Stomach (tissue), 9 donors: ENCODE results near the gene REXO1. TPM values are rescaled to one million over a fixed set of nuclear protein-coding genes. Genes with fewer than 3 reads are reported as not detected.

Experiments
- DNase-seq, 2 donors: peaks; one replicate each; pipeline versions ENCODE4 v3.0.0 to v3.0.0-alpha.2; 2013 to 2019
- H3K27ac ChIP-seq, 5 donors: fragments of 200-600 bp in 4 of 5; sonication (generic) in 4 of 5; one replicate each; pipeline ENCODE4 v1.5.1; 2013 to 2019; ENCODE audit warnings: mild to moderate bottlenecking in 1 of 5, moderate library complexity in 1 of 5
- H3K27me3 ChIP-seq, 3 donors: fragments of 200-600 bp; sonication (generic); one replicate each; pipeline ENCODE4 v1.5.1; 2017 to 2019; ENCODE audit warnings: mixed run types in 1 of 3
- H3K36me3 ChIP-seq, 4 donors: fragments of 200-600 bp; sonication (generic); 1 replicate in 3 of 4; 2 replicates in 1 of 4; pipeline ENCODE4 v1.5.1; 2016 to 2019
- H3K4me1 ChIP-seq, 4 donors: fragments of 200-600 bp; sonication (generic); one replicate each; pipeline ENCODE4 v1.5.1; 2016 to 2019
- H3K4me3 ChIP-seq, 4 donors: fragments of 200-600 bp; sonication (generic) in 3 of 4; one replicate each; pipeline ENCODE4 v1.5.1; 2016 to 2019; ENCODE audit warnings: mild to moderate bottlenecking in 1 of 4
- H3K9me3 ChIP-seq, 4 donors: fragments of 200-600 bp; sonication (generic); one replicate each; pipeline ENCODE4 v1.5.1; 2016 to 2019
- CTCF ChIP-seq, 7 experiments: fragments of 450-650 bp in 4 of 7; fragments of 200-600 bp in 3 of 7; sonication (generic) in 3 of 7; IDR thresholded peaks; one replicate each; pipeline ENCODE4 v1.5.1; 2016 to 2019; ENCODE audit warnings: antibody characterized with exemption in 7 of 7, control low read depth in 2 of 7, mild to moderate bottlenecking in 1 of 7
- EP300 ChIP-seq: sonication (generic); formaldehyde crosslinking; IDR thresholded peaks from one replicate; pipeline ENCODE4 v1.6.1; 2017; ENCODE audit warnings: antibody characterized with exemption
- POLR2A ChIP-seq, 4 donors: fragments of 450-650 bp; IDR thresholded peaks; one replicate each; pipeline ENCODE4 v1.6.1; 2016; ENCODE audit warnings: antibody characterized with exemption in 4 of 4, control low read depth in 2 of 4, mild to moderate bottlenecking in 1 of 4, moderate library complexity in 1 of 4
- POLR2AphosphoS5 ChIP-seq, 3 donors: sonication (generic); formaldehyde crosslinking; IDR thresholded peaks; one replicate each; pipeline ENCODE4 v1.6.1; 2016; ENCODE audit warnings: antibody characterized with exemption in 3 of 3
- WGBS, 5 donors: extraction: QIAGEN DNeasy Blood & Tissue Kit in 3 of 5; methylation state at CpG; one replicate each; pipeline versions ENCODE4 v1.1.5 to v1.1.7; 2013 to 2018; 5-methylcytosine and 5-hydroxymethylcytosine counted together
- intact Hi-C: fragments of 100-400 bp; cut with DNase I; formaldehyde crosslinking; loops from one replicate; pipeline ENCODE4 v1.15.1; 2023; ENCODE audit warnings: low total_unique reads
- polyA plus RNA-seq, 3 donors: library from polyadenylated mRNA; stranded (reverse); fragments of 200-250 nt; gene quantifications; one replicate each; pipeline ENCODE4 v1.2.3, GENCODE V29; 2013
- total RNA-seq, 5 donors: library from RNA; depleted of rRNA; stranded (reverse); fragments of >200 nt; gene quantifications; one replicate each; pipeline versions ENCODE4 v1.1.0 to v1.2.3, GENCODE V29; 2014 to 2016
- donor health status: healthy with polysubstance abuse.
- donor health status: Bipolar disorder and iron deficiency.
- donor health status: healthy.

The REXO1 gene
- total and polyA plus RNA-seq, 8 donors = 10.1 to 164 (median 15.6) TPM

GRCh38 chr19:1862424-1863327 is 14.4 kb upstream of the REXO1 start:
- no peaks in the 10 kb centered on the region for H3K9me3 ChIP-seq
- intact Hi-C loops = no loop called here
- peak overlapping the region; percentile 66 to 89 (median 84) for H3K4me3 ChIP-seq
- DNase-seq = peak in 1 of 2 donors; percentile 83
- TF ChIP-seq POLR2A (IDR thresholded peaks at IDR 0.05) (no peak), POLR2AphosphoS5 (IDR thresholded peaks at IDR 0.05) (no peak), CTCF (IDR thresholded peaks at IDR 0.05) (no peak), EP300 (no peak)
- H3K27ac ChIP-seq = peak overlapping the region; percentile 70 to 94 (median 85)
- no peaks in the 10 kb centered on the region for H3K36me3 ChIP-seq
- peaks cover 48 to 63% (median 59%) of the 10 kb centered on the region in 4 donors for H3K4me1 ChIP-seq
- H3K27me3 ChIP-seq = peaks cover 0 to 9% (median 0%) of the 10 kb centered on the region in 3 donors
- 0 to 1% (median 1%) methylated on average over 57 to 108 of the region's 109 CpGs for WGBS, 5 donors

GRCh38 chr19:1862068-1862423 is 13.8 kb upstream of the REXO1 start:
- no peak for DNase-seq
- intact Hi-C loops = no loop called here
- WGBS, 5 donors = 2 to 7% (median 3%) methylated on average over 18 to 21 of the region's 21 CpGs
- no peak for TF ChIP-seq EP300
- Histone ChIP-seq H3K4me1 (peaks cover 53 to 69% (median 66%) of the 10 kb centered on the region in 4 donors), H3K27me3 (peaks cover 0 to 9% (median 0%) of the 10 kb centered on the region in 3 donors), H3K27ac (peak overlapping the region in 4 of 5 donors; percentile 70 to 93 (median 81)), H3K36me3 (no peaks in the 10 kb centered on the region), H3K4me3 (peak overlapping the region; percentile 66 to 89 (median 84)), H3K9me3 (no peaks in the 10 kb centered on the region)

- peak in 1 of 2 donors; percentile 46 for DNase-seq
- 40 to 49% (median 44%) methylated on average over 23 of the region's 23 CpGs for WGBS, 5 donors
- H3K4me1 ChIP-seq = peaks cover 58 to 73% (median 70%) of the 10 kb centered on the region in 4 donors
Observed at GRCh38 chr19:1861599-1862031, 13.3 kb upstream of the REXO1 start.

GRCh38 chr19:1860821-1861598 is 12.7 kb upstream of the REXO1 start:
- Histone ChIP-seq H3K27ac (peak overlapping the region in 4 of 5 donors; percentile 29 to 93 (median 81)), H3K9me3 (no peaks in the 10 kb centered on the region), H3K36me3 (no peaks in the 10 kb centered on the region), H3K27me3 (peaks cover 0 to 9% (median 0%) of the 10 kb centered on the region in 3 donors), H3K4me1 (peaks cover 64 to 79% (median 76%) of the 10 kb centered on the region in 4 donors), H3K4me3 (peak overlapping the region in 3 of 4 donors; percentile 66 to 89 (median 87))
- TF ChIP-seq CTCF (IDR thresholded peaks at IDR 0.05) = no peak
- TF ChIP-seq EP300 = no peak
- TF ChIP-seq POLR2AphosphoS5 (IDR thresholded peaks at IDR 0.05) = no peak
- no peak for TF ChIP-seq POLR2A (IDR thresholded peaks at IDR 0.05)
- 54 to 74% (median 67%) methylated on average over 24 to 28 of the region's 28 CpGs for WGBS, 5 donors
- peak in 1 of 2 donors; percentile 42 for DNase-seq
- intact Hi-C loops = no loop called here

More at GRCh38 chr19:1861599-1862031, 13.3 kb upstream of the REXO1 start:
- peak overlapping the region in 4 of 5 donors; percentile 70 to 93 (median 81) for H3K27ac ChIP-seq
- H3K27me3 ChIP-seq = peaks cover 0 to 9% (median 0%) of the 10 kb centered on the region in 3 donors
- H3K36me3 ChIP-seq = no peaks in the 10 kb centered on the region
- TF ChIP-seq EP300 (no peak), POLR2A (IDR thresholded peaks at IDR 0.05) (no peak), CTCF (IDR thresholded peaks at IDR 0.05) (no peak), POLR2AphosphoS5 (IDR thresholded peaks at IDR 0.05) (no peak)
- peak overlapping the region; percentile 66 to 89 (median 84) for H3K4me3 ChIP-seq
- no peaks in the 10 kb centered on the region for H3K9me3 ChIP-seq
- intact Hi-C loops = no loop called here
